NCI-H187 (cell line): ENCODE measurements around the gene CCDC191.

Experiments
- DNase-seq, 2 experiments: peaks; one replicate each; lab custom pipeline; 2025; lab: John Stamatoyannopoulos, UW

Gene CCDC191

GRCh38 chr3:114056130-114057010 is at the start of gene CCDC191, which contains the start of gene QTRT2:
CCDC191 (minus strand) TSS chr3:114056526; CDS start chr3:114056466, 60 bp downstream.
QTRT2 (plus strand) TSS chr3:114056737; CDS start chr3:114065258, 8,521 bp downstream.
- DNase-seq: peak; percentile 94 to 96

GRCh38 chr3:114104414-114104813 is 48.1 kb upstream of the CCDC191 start:
- no peak for DNase-seq

GRCh38 chr3:114103858-114104257 is 47.5 kb upstream of the CCDC191 start:
- DNase-seq: no peak

- no peak for DNase-seq
Measured at GRCh38 chr3:114103181-114103580, 46.9 kb upstream of the CCDC191 start.

- no peak for DNase-seq
Measured at GRCh38 chr3:114101101-114101500, 44.8 kb upstream of the CCDC191 start.

GRCh38 chr3:114095796-114096195 is 39.5 kb upstream of the CCDC191 start:
- DNase-seq: no peak

GRCh38 chr3:114093596-114093995 is 37.3 kb upstream of the CCDC191 start:
- DNase-seq: no peak

GRCh38 chr3:114093016-114093380 is 36.7 kb upstream of the CCDC191 start:
- DNase-seq: no peak

GRCh38 chr3:114092151-114093015 is 36.1 kb upstream of the CCDC191 start:
- DNase-seq: no peak

- no peak for DNase-seq
Measured at GRCh38 chr3:114089675-114090074, 33.3 kb upstream of the CCDC191 start.

- DNase-seq: no peak
Measured at GRCh38 chr3:114086356-114086755, 30.0 kb upstream of the CCDC191 start.

GRCh38 chr3:114083112-114083511 is 26.8 kb upstream of the CCDC191 start:
- DNase-seq: no peak

- no peak for DNase-seq
Measured at GRCh38 chr3:114081037-114081436, 24.7 kb upstream of the CCDC191 start.

- DNase-seq: no peak
Measured at GRCh38 chr3:114080201-114080600, 23.9 kb upstream of the CCDC191 start.

GRCh38 chr3:114079761-114080160 is 23.4 kb upstream of the CCDC191 start:
- no peak for DNase-seq

GRCh38 chr3:114078126-114078525 is 21.8 kb upstream of the CCDC191 start:
- no peak for DNase-seq

GRCh38 chr3:114076711-114077110 is 20.4 kb upstream of the CCDC191 start:
- DNase-seq: no peak

GRCh38 chr3:114071786-114072185 is 15.5 kb upstream of the CCDC191 start:
- no peak for DNase-seq

- DNase-seq: no peak
Measured at GRCh38 chr3:114068336-114068735, 12.0 kb upstream of the CCDC191 start.

GRCh38 chr3:114067804-114068203 is 11.5 kb upstream of the CCDC191 start:
- no peak for DNase-seq

- DNase-seq: no peak
Measured at GRCh38 chr3:114060906-114061655, 4.8 kb upstream of the CCDC191 start.

GRCh38 chr3:114058646-114059045 is 2.3 kb upstream of the CCDC191 start:
- no peak for DNase-seq
